H7 (cell line): ENCODE results near the gene EP400. TPM values are rescaled to one million over a fixed set of nuclear protein-coding genes. Genes with fewer than 3 reads are reported as not detected.

Experiments
- DNase-seq: peaks from one replicate; pipeline ENCODE4 v3.0.0; 2012
- H3K27me3 ChIP-seq: 2 replicates; pipeline ENCODE4 v1.6.0; 2011; ENCODE audit warnings: mild to moderate bottlenecking, low read length; ENCODE audit not compliant: control insufficient read depth, insufficient read depth
- H3K36me3 ChIP-seq: replicated peaks from 2 replicates; pipeline ENCODE4 v1.5.1; 2011; ENCODE audit warnings: low read length; ENCODE audit not compliant: control insufficient read depth, insufficient read depth
- H3K4me3 ChIP-seq: 2 replicates; pipeline ENCODE4 v1.5.1; 2011; ENCODE audit warnings: low read depth, mild to moderate bottlenecking, control low read depth, low read length, moderate library complexity; ENCODE audit not compliant: insufficient read depth
- total RNA-seq: library from RNA; depleted of rRNA; stranded (reverse); fragments of >200 nt; shearing (Covaris generic); gene quantifications from 2 replicates; pipeline ENCODE4 v1.2.3, GENCODE V29; 2014

The EP400 gene
- total RNA-seq, 1 experiment from 2014 or later, result 7.4 TPM

DNA sequence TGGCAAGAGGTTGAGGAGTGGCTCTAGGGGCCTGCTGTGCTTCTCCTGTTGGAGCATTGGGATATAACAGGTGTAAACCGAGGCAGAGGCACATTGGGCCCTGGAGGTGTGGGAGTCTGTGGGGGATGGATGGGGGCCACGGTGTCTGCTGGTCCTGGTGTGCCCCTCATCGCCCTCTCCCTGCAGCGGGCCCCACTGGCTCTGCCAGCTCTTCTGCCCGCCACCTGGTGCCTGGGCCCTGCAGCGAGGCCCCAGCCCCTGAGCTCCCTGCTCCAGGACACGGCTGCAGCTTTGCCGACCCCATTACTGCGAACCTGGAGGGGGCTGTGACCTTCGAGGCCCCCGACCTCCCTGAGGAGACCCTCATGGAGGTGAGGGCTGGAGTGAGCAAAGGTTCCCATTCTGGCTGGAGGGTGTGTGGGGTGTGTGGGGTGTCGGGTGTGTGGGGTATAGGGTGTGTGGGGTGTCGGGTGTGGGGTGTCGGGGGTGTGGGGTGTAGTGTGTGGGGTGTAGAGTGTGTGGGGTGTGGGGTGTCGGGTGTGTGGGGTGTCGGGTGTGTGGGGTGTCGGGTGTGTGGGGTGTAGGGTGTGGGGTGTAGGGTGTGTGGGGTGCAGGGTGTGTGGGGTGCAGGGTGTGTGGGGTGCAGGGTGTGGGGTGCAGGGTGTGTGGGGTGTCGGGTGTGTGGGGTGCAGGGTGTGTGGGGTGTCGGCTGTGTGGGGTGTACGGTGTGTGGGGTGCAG is 31.3 kb upstream of the EP400 start:
- peak; percentile 72 for DNase-seq
- peaks cover 19% of the 10 kb centered on the region for H3K36me3 ChIP-seq
- H3K4me3 ChIP-seq, result no peak overlapping the region
- H3K27me3 ChIP-seq, result no peaks in the 10 kb centered on the region

GRCh38 chr12:131919051-131919347 is 30.7 kb upstream of the EP400 start:
- H3K4me3 ChIP-seq, result no peak overlapping the region
- DNase-seq, result peak; percentile 64
- H3K36me3 ChIP-seq, result peaks cover 17% of the 10 kb centered on the region
- no peaks in the 10 kb centered on the region for H3K27me3 ChIP-seq

GRCh38 chr12:131919366-131920156 is 30.2 kb upstream of the EP400 start:
- no peaks in the 10 kb centered on the region for H3K27me3 ChIP-seq
- peak; percentile 64 for DNase-seq
- H3K36me3 ChIP-seq, result peaks cover 15% of the 10 kb centered on the region
- no peak overlapping the region for H3K4me3 ChIP-seq

GRCh38 chr12:131920157-131920508 is 29.6 kb upstream of the EP400 start:
- DNase-seq, result peak; percentile 44
- peaks cover 14% of the 10 kb centered on the region for H3K36me3 ChIP-seq
- H3K4me3 ChIP-seq, result no peak overlapping the region
- no peaks in the 10 kb centered on the region for H3K27me3 ChIP-seq

DNA sequence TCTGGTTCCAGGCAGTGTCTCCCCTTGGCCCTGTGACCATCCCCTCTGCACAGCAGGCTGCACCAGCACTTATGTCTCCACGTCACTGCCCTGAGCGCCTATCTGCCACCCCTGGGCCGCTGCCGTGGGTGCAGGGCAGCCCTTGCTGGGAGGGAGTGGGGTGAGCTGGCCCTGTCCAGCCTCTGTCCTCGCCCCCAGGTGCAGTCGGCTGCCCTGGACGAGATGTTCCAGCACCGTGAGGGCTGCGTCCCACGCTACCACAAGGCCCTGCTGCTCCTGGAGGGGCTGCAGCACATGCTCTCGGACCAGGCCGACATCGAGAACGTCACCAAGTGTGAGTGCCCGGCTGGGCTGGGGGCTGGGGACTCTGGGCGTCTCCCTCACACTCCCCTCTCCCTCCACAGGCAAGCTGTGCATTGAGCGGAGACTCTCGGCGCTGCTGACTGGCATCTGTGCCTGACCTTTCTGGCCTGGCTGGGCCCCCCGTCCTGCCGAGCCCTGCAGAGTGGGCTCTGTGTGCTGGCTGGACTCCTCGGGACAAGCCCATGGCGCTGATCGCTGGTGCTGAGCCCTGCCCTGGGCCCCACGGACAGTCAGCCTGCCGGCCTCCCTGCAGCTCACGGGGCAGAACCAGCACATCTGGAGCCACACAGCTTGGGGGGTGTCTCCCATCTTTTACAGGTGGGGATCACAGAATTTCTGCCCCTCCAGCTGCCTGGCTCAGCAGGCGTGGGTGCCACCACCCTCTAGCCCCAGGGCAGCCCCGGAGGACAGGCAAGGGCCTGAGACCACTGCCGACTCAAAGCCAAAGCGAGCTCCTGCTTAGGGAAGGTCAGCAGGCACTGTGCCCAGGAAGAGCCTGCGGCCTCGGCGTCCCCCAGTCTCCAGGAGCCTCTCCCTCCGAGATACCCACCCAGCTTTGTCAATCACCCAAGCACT is 28.6 kb upstream of the EP400 start:
- peak; percentile 57 for DNase-seq
- peaks cover 9% of the 10 kb centered on the region for H3K36me3 ChIP-seq
- H3K4me3 ChIP-seq, result no peak overlapping the region
- H3K27me3 ChIP-seq, result no peaks in the 10 kb centered on the region

GRCh38 chr12:131921866-131922769 is 27.6 kb upstream of the EP400 start:
- Histone ChIP-seq H3K36me3 (peaks cover 9% of the 10 kb centered on the region), H3K27me3 (no peaks in the 10 kb centered on the region), H3K4me3 (no peak overlapping the region)
- peak; percentile 55 for DNase-seq

DNA sequence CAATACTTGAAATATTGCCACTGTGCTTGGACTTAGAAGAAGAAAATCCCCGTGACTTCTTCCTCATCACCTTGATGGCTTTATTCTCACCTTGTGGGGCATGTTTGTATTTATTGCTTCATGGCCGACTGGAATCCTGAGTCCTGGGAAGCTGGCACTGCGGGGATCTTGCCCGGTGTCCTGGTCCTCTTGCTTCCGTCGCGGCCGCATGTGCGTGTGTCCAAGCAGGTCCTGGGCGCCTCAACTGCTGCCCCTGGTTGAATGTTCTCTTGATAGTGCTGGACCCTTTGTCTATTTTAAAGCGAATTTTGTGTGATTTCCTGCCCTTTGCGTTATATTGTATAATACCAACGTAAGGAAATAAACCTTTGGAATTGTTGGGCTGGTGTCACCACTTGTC is 27.0 kb upstream of the EP400 start:
- peak; percentile 44 for DNase-seq
- no peaks in the 10 kb centered on the region for H3K27me3 ChIP-seq

GRCh38 chr12:131923260-131923659 is 26.5 kb upstream of the EP400 start:
- Histone ChIP-seq H3K4me3 (no peak overlapping the region), H3K36me3 (peaks cover 9% of the 10 kb centered on the region), H3K27me3 (no peaks in the 10 kb centered on the region)
- DNase-seq, result peak; percentile 50

More for the DNA sequence above, 27.0 kb upstream of the EP400 start:
- Histone ChIP-seq H3K4me3 (no peak overlapping the region), H3K36me3 (peaks cover 9% of the 10 kb centered on the region)

GRCh38 chr12:131927110-131928079 is 22.3 kb upstream of the EP400 start:
- peak overlapping the region; percentile 76 for H3K4me3 ChIP-seq
- DNase-seq, result peak; percentile 76
- H3K27me3 ChIP-seq, result no peaks in the 10 kb centered on the region
- H3K36me3 ChIP-seq, result peaks cover 5% of the 10 kb centered on the region

- H3K4me3 ChIP-seq, result peak overlapping the region; percentile 76
- DNase-seq, result no peak
- no peaks in the 10 kb centered on the region for H3K27me3 ChIP-seq
- H3K36me3 ChIP-seq, result peaks cover 12% of the 10 kb centered on the region
These were observed 21.5 kb upstream of the EP400 start for GRCh38 chr12:131928080-131928710.

- Histone ChIP-seq H3K4me3 (peak within 1 kb of the TSS; percentile 81), H3K27me3 (no peaks in the 10 kb centered on the region), H3K36me3 (peaks cover 18% of the 10 kb centered on the region)
- DNase-seq, result peak; percentile 100
These were observed 20.8 kb upstream of the EP400 start, which contains the start of gene PUS1 for GRCh38 chr12:131928711-131929580. TSS of gene PUS1 (plus strand) at chr12:131929276. CDS start at chr12:131929723, 447 bp downstream.
